Stimulated activated CD8-positive, alpha-beta memory T cell treated with anti-CD3 and anti-CD28 coated beads, Interleukin-2, amount 100 ng/mL, for 48 hours (primary cell): ENCODE results near the gene GRID2IP.
"Not testable (repeated sequence)": the region's sequence is repeated elsewhere in the genome, so short reads cannot be mapped to it uniquely, and the experiment has no call there.

Experiments used
- DNase-seq, 2 donors: peaks; one replicate each; pipeline ENCODE4 v3.0.0-alpha.2; 2020; ENCODE audit warnings: low read depth in 2 of 2

The GRID2IP gene

GRCh38 chr7:6551016-6551511, at the start of gene GRID2IP:
Gene GRID2IP (minus strand): TSS chr7:6551461. CDS start chr7:6551436, 25 bp downstream.
- no peak for DNase-seq

DNA sequence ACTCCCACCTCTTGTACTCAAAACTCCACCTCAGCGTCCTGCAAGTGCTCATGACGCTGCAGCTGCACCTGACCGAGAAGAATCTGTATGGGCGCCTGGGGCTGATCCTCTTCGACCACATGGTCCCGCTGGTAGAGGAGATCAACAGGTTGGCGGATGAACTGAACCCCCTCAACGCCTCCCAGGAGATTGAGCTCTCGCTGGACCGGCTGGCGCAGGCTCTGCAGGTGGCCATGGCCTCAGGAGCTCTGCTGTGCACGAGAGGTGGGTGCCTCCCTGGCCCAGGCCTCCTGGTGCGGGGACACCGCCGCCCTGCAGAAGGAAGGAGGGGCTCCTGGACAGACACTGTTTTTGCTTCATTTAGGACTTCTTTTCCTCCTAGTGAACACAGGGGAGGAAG, 48.8 kb upstream of the GRID2IP start:
- DNase-seq, result no peak

GRCh38 chr7:6590645-6591110, 39.4 kb upstream of the GRID2IP start:
- DNase-seq, result no peak

- peak; percentile 68 to 79 for DNase-seq
Observed at GRCh38 chr7:6589829-6590644, 38.8 kb upstream of the GRID2IP start, which contains the start of gene INTS15. Gene INTS15 (plus strand): TSS chr7:6590021. CDS start chr7:6590284, 263 bp downstream.

DNA sequence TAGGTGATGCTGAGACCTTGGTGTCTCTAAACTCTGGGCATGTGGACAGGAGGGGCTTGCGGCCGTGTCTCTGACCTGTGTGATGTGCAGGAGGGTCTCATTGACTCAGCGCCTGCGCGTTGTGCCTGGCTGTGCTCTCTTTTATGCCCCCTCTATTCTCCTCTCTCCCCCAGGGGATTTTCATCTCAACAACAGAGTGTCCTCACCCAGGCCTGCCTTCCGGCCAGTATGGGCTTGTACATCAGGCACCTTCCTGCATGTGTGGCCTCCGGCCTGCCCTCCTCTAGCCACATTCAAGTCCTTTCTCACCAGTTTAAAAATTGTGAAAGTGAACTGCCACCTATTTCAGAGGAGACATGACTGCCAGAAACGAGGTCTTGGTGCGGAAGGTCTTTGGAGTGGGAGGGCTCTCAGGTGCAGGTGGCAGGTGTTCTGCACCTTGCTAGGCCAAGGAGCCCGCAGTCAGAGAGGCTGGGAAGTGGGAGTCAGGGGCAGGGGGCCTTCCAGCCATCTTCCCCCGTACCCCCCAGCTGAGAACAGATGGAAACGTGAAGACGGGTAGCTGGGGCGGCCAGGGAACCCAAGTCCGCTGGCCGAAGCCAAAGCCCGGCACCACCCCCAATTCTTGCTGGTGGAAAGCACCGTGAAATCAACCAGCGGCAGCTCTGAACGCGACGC, 38.0 kb upstream of the GRID2IP start:
- DNase-seq, result no peak

DNA sequence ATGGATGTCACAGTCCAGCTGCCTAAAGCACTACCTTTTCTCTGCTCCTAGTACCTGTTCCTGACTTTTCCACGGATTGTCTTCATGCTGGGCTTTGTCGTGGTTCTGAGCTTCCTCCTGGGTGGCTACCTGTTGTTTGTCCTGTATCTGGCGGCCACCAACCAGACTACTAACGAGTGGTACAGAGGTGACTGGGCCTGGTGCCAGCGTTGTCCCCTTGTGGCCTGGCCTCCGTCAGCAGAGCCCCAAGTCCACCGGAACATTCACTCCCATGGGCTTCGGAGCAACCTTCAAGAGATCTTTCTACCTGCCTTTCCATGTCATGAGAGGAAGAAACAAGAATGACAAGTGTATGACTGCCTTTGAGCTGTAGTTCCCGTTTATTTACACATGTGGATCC, 37.3 kb upstream of the GRID2IP start:
- DNase-seq, result no peak

DNA sequence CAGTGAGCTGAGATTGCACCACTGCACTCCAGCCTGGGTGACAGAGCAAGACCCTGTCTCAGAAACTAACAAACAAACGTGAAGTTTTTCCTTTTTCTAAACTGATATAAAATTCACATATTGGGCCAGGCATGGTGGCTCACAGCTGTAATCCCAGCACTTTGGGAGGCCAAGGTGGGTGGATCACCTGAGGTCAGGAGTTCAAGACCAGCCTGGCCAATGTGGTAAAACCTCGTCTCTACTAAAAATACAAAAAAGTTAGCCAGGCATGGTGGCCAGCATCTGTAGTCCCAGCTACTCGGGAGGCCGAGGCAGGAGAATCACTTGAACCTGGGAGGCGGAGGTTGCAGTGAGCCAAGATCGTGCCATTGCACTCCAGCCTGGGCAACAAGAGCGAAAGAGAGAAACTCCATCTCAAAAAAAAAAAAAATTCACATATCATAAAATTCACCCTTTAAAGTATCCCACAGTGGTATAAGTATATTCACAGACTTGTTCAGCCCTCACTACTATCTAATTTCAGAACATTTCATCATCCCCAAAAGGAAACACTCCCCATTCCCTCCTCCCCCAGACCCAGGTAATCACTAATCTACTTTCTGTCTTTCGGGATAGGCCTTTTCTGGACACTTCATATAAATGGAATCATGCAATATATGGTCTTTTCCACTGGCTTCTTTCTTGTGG, 34.6 kb upstream of the GRID2IP start:
- not testable (repeated sequence) for DNase-seq

DNA sequence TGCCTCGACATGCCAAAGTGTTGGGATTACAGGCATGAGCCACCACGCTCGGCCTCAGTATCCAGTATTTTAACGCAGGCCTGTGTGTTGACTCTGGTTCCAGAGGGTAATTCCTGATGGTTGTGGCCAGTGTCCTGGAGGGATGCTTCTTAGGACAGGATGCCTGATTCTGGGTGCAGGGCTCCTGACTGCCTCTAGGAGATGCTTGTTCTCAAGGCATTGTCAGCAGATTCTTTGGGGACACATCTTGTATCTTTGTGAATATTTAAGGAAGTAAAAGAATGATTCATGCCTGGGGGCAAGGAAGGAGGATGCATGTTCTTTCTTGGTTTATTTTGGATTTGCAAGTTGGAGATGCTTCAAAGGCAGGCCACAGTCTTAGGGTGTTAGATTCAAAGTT, 28.2 kb upstream of the GRID2IP start:
- DNase-seq, result no peak

DNA sequence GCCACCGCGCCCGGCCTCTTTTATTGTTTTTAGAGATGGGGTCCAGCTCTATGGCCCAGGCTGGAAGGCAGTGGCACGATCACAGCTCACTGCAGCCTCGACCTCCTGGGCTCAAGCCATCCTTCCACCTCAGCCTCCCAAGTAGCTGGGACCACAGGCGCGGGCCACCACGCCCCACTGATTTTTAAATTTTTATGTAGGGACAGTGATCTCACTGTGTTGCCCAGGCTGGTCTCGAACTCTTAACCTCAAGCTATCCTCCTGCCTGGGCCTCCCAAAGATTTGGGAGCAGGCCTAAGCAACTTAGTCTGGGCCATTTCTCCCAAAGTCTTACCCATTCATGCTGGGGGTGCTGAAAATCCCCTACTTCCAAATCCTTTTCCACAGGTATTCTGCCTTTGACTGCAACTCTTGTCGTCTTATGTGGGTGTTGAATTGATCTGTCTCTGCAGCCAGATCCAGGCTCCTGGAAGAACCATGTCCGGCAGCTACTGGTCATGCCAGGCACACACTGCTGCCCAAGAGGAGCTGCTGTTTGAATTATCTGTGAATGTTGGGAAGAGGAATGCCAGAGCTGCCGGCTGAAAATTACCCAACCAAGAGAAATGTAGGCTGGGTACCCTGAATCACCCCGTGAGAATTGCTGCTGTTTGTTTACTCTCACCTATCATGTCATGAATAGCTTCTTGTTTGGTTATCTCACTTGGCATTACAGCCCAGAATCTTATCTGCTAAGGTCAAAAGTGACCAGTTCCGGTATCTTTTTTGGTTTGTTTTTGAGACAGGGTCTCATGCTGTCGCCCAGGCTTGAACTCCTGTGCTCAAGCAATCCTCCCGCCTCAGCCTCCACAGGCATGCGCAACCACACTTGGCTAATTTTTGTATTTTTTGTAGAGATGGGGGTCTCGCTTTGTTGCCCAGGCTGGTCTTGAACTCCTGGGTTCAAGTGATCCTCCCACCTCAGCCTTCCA, 27.1 kb upstream of the GRID2IP start:
- no peak for DNase-seq

DNA sequence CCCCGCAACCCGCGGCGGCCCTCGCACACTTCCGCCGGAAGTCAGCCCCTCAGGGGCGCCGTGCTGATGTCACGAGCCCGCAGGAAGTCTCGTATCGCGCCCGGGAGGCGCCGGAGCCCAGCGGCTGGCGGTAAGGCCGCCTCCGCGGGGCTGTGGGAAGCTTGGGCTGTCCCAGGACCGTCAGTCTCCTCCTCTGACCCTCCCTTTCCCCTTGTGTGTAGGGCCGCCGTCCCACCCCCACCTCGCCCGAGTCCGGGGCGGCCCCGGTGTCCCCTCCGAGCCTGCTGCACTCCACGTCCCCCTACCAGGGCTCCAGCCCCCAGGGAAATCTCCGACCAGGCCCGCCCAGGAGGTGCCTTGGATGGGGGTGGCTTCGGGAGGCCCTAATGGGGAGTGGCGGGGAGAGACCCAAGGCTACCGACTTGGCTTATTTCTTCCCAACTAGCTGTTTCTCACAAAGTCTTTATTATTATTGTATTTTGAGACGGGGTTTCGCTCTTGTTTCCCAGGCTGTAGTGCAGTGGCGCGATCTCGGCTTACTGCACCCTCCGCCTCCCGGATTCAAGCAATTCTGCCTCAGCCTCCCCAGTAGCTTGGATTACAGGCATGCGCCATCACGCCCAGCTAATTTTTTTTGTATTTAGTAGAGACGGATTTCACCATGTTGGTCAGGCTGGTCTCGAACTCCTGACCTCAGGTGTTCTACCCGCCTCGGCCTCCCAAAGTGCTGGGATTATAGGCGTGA, 26.3 kb upstream of the GRID2IP start, which contains the start of gene ZDHHC4:
ZDHHC4 (plus strand) TSS at position 86 of the 745 bp plus-strand sequence. CDS start 3,108 bp downstream, outside the sequence.
- peak; percentile 88 to 90 for DNase-seq

DNA sequence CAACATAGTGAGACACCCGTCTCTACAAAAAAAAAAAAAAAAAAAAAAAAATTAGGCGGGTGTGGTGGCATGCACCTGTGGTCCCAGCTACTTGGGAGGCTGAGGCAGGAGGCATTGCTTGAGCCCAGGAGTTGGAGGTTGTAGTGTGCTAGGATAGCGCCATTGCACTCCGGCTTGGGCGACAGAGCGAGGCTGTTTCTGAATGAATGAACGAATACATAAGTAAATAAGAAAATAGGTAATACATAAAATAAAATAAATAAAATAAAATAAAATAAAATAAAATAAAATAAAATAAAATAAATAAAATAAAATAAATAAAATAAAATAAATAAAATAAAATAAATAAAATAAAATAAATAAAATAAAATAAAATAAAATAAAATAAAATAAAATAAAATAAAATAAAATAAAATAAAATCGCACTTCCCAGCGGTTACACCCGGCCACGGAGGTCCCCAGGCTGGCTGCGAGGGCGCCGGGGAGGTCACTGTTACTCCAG, 25.7 kb upstream of the GRID2IP start:
- not testable (repeated sequence) for DNase-seq

GRCh38 chr7:6576024-6576866, 25.0 kb upstream of the GRID2IP start:
- no peak for DNase-seq

GRCh38 chr7:6575281-6576023, 24.2 kb upstream of the GRID2IP start:
- DNase-seq, result no peak

- no peak for DNase-seq
Observed at GRCh38 chr7:6571160-6571779, 20.0 kb upstream of the GRID2IP start.

DNA sequence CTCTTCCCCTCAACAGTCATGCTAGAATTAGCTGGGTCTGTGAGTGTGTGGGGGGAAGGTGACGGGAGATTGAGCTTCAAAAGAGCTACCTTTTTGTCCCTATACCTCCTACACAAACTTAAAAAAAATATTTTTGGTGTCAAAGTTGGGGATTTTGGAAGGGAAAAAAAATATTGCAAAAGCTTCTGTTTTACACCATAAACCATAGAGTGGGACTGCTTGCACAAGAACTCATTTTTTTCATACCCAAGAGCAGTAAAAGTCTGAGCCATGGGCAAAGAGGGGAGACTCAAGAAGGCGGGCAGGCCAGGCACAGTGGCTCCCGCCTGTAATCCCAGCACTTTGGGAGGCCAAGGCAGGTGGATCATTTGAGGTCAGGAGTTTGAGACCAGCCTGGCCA, 16.6 kb upstream of the GRID2IP start:
- no peak for DNase-seq

DNA sequence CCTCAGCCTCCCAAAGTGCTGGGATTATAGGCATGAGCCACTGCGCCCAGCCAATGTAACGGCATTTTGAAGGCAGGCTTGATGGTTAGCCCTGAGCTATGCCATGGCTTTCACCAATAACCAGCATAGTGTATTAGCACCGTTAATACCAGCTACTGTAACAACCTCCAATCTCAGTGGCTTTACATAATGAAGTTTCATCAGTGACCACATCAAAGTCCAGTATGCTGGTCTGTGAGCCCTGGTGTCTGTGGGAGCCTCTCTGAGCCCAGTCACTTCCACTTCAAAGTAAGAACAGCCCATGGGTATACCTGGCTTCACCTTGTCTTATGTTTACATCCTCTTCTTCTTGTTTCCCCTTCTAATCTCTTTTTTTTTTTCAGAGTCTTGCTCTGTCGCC, 14.4 kb upstream of the GRID2IP start:
- no peak for DNase-seq

DNA sequence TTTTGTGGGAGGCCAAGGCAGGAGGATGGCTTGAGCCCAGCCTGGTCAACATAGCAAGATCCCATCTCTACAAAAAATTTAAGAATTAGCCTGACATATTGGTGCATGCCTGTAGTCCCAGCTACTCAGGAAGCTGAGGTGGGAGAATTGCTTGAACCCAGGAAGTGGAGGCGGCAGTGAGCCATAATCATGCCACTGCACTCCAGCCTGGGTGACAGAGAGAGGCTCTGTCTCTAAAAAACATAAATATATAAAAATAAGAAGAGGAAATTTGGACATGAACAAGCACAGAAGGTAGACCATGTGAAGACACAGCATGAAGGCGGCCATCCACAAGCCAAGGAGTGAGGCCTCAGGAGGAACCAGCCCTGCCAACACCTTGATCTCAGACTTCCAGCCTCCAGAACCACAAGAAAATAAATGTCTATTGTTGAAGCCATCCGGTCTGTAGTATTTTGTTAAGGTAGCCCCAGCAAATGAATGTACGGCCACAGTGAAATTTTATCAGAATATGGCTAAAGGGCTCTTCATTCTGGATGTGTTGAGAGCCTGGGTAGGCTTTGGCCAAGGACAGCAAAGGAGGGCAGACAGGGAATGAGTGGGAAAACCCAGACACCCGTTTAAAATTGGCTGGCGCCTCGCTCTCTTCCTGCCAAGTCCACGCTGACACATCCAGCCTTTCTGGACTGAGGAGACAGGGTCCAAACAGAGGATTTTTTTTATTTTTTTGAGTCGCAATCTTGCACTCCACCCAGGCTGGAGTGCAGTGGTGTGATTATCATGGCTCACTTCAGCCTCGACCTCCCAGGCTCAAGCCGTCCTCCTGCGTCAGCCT, 12.9 kb upstream of the GRID2IP start:
- DNase-seq, result no peak
